ENCODE results near the gene AHNAK. TPM values are rescaled to one million over a fixed set of nuclear protein-coding genes. Genes with fewer than 3 reads are reported as not detected.
A peak's percentile ranks its signal among the peaks of the same experiment; 100 is the strongest.
"Not testable (repeated sequence)": the region's sequence is repeated elsewhere in the genome, so short reads cannot be mapped to it uniquely, and the experiment has no call there.

AHNAK gene
- total RNA-seq, 4 donors from 2014 or later: 1,278 to 2,374 (median 1,866) TPM

DNA sequence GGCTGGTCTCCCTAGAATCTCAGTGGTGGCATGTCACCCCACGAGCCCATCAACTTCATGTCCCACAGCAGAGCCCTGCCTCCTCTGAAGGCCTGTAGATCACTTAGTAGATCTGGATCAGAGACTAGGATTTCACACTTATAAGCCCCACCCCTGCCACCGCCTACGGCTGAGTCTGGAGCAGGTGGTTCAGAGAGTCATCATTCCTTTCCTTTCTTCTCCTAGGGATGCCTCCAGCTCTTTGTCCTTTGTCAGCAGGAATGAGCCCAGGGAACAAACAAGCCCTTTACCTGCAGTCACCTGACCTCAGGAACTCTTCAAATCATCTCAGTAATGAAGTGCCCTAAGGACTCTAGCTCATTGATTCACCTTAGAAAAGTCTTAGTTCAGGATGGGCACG lies 90.0 kb downstream of the AHNAK start:
- DNase-seq (ENCODE audit: extremely low spot score): no peak
- Histone ChIP-seq H3K36me3 (no peaks in the 10 kb centered on the region), H3K4me3 (no peak overlapping the region), H3K27me3 (no peaks in the 10 kb centered on the region), H3K27ac (replicated peaks in 1 of 4) (peak overlapping the region in 1 of 4 donors; percentile 50), H3K9me3 (no peaks in the 10 kb centered on the region), H3K4me1 (peaks cover 0 to 25% (median 17%) of the 10 kb centered on the region in 4 donors)
- intact Hi-C loops (cut with DNase I): no loop called here
- 94% methylated on average over 4 of the region's 4 CpGs for whole genome bisulfite sequencing
- TF ChIP-seq, protein P1, sequence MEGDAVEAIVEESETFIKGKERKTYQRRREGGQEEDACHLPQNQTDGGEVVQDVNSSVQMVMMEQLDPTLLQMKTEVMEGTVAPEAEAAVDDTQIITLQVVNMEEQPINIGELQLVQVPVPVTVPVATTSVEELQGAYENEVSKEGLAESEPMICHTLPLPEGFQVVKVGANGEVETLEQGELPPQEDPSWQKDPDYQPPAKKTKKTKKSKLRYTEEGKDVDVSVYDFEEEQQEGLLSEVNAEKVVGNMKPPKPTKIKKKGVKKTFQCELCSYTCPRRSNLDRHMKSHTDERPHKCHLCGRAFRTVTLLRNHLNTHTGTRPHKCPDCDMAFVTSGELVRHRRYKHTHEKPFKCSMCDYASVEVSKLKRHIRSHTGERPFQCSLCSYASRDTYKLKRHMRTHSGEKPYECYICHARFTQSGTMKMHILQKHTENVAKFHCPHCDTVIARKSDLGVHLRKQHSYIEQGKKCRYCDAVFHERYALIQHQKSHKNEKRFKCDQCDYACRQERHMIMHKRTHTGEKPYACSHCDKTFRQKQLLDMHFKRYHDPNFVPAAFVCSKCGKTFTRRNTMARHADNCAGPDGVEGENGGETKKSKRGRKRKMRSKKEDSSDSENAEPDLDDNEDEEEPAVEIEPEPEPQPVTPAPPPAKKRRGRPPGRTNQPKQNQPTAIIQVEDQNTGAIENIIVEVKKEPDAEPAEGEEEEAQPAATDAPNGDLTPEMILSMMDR (IDR thresholded peaks at IDR 0.05): no peak
- TF ChIP-seq EP300 (IDR thresholded peaks at IDR 0.05) (no peak), POLR2AphosphoS5 (IDR thresholded peaks at IDR 0.05) (no peak), POLR2A (IDR thresholded peaks at IDR 0.05; ENCODE audit: low read depth) (no peak)

DNA sequence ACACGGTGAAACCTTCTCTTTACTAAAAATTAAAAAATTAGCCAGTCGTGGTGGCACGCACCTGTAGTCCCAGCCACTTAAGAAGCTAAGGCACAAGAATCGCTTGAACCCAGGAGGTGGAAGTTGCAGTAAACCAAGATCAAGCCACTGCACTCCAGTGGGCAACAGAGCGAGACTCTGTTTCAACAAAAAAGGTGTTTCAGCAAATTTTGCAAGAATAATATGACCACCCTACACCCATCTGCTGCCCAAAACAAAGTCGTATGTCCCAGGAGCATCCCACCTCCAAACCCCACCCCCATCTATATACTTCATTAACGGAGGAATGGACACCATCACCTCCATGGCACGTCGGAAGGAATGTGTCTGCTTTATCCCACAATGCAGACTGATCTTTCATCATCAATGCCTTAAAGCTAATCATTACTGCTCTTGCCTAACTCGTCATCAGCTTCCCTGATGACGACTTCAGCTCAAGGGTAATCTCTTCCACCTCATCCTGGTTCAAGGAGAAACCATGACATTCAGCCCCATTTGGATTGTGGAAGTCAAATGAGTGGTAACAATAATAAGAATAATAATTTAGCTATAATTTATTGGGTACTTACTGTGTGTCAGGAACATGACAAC lies 93.7 kb downstream of the AHNAK start:
- intact Hi-C loops (cut with DNase I): no loop called here
- Histone ChIP-seq H3K27ac (replicated peaks in 1 of 4) (no peak overlapping the region), H3K9me3 (no peaks in the 10 kb centered on the region), H3K27me3 (no peaks in the 10 kb centered on the region), H3K4me1 (peaks cover 0 to 17% (median 4%) of the 10 kb centered on the region in 4 donors), H3K36me3 (no peaks in the 10 kb centered on the region), H3K4me3 (no peak overlapping the region)
- DNase-seq (ENCODE audit: extremely low spot score): no peak
- WGBS: 99% methylated on average over 11 of the region's 11 CpGs
- TF ChIP-seq POLR2AphosphoS5 (IDR thresholded peaks at IDR 0.05): no peak

DNA sequence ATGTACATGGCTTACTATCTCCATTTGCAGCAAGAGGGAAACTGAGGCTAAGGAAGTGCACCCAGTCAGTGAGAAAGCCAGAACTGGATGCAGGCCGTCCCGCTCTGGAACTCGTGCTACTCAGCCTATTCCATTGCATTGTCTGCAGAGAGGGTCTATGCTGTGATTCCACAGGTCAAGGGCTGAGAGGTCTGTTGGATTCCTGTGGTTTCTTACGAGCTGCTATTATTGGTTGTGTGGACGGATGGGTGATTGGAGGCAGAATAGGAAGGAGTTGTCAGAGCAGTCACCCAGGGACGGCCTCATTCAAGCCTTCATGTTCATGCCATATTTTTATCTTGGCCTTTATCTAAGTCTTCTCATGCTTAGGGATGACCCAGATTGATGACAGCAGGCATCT lies 94.3 kb downstream of the AHNAK start:
- no peak for DNase-seq (ENCODE audit: extremely low spot score)
- WGBS: 96% methylated on average over 6 of the region's 6 CpGs
- TF ChIP-seq, protein P1 (IDR thresholded peaks at IDR 0.05): no peak
- TF ChIP-seq POLR2AphosphoS5 (IDR thresholded peaks at IDR 0.05) (no peak), EP300 (IDR thresholded peaks at IDR 0.05) (no peak), POLR2A (IDR thresholded peaks at IDR 0.05; ENCODE audit: low read depth) (no peak)
- intact Hi-C loops (cut with DNase I): no loop called here
- H3K27me3 ChIP-seq: no peaks in the 10 kb centered on the region
- no peaks in the 10 kb centered on the region for H3K9me3 ChIP-seq
- H3K4me3 ChIP-seq: no peak overlapping the region
- no peaks in the 10 kb centered on the region for H3K36me3 ChIP-seq
- no peak overlapping the region for H3K27ac ChIP-seq (replicated peaks in 1 of 4)
- H3K4me1 ChIP-seq: peaks cover 0 to 10% (median under 1%) of the 10 kb centered on the region in 4 donors

DNA sequence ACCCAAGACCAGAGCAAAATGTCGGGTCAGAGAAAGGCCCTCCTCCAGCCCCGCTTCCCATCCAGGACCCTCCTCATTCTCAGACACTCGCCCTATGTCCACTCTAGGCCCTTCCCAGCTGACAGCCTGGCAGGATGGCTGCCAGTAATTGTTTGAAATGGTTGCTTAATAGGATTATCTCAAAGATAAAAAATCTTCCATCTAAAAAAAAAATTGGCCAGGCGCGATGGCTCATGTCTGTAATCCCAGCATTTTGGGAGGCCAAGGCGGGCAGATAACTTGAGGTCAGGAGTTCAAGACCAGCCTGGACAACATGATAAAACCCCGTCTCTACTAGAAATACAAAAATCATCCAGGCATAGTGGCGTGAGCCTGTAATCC lies 95.4 kb downstream of the AHNAK start:
- H3K27me3 ChIP-seq: no peaks in the 10 kb centered on the region
- peaks cover 4 to 18% (median 9%) of the 10 kb centered on the region in 4 donors for H3K4me1 ChIP-seq
- intact Hi-C loops (cut with DNase I): no loop called here
- TF ChIP-seq POLR2AphosphoS5 (IDR thresholded peaks at IDR 0.05): no peak
- no peak for TF ChIP-seq POLR2A (IDR thresholded peaks at IDR 0.05; ENCODE audit: low read depth)
- TF ChIP-seq, protein P1 (IDR thresholded peaks at IDR 0.05): no peak
- no peak for TF ChIP-seq EP300 (IDR thresholded peaks at IDR 0.05)
- WGBS: 83% methylated on average over 8 of the region's 8 CpGs
- H3K36me3 ChIP-seq: no peaks in the 10 kb centered on the region
- H3K9me3 ChIP-seq: no peaks in the 10 kb centered on the region
- no peak overlapping the region for H3K4me3 ChIP-seq
- H3K27ac ChIP-seq (replicated peaks in 1 of 4): no peak overlapping the region
- DNase-seq (ENCODE audit: extremely low spot score): no peak

DNA sequence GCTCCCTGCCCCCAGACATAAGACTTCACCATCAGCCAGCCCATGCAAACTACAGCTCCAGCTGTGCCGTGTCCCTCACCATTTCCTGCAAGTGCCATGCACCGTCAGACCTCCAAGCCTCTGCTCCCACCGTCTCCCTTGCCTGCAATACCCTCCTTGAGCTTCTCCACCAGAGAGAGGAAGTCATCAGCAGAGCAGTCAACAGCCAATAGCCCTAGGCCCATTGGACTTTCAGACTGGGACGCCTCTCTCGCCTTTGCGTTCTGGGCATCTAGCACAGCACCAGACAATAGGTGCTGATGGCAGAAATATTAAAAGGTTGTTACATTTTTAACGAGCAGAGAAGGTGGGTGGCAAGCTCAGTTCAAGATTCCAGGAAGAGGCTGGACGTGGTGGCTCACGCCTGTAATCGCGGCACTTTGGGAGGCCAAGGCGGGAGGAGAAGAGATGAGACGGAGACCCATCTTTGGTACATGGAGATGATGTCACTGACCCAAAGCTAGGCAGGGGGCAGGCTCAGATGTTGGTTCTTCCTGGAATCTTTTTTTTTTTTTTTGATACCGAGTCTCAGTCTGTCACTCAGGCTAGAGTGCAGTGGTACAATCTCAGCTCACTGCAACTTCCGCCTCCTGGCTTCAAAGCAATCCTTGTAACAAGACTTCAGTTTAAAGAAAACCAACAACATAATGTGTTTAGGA lies 95.9 kb downstream of the AHNAK start:
- H3K27me3 ChIP-seq: no peaks in the 10 kb centered on the region
- H3K36me3 ChIP-seq: no peaks in the 10 kb centered on the region
- 93% methylated on average over 15 of the region's 15 CpGs for WGBS
- no peak for DNase-seq (ENCODE audit: extremely low spot score)
- no peaks in the 10 kb centered on the region for H3K9me3 ChIP-seq
- no peak overlapping the region for H3K4me3 ChIP-seq
- H3K27ac ChIP-seq (replicated peaks in 1 of 4): no peak overlapping the region
- TF ChIP-seq EP300 (IDR thresholded peaks at IDR 0.05): no peak
- TF ChIP-seq POLR2A (IDR thresholded peaks at IDR 0.05; ENCODE audit: low read depth): no peak
- TF ChIP-seq POLR2AphosphoS5 (IDR thresholded peaks at IDR 0.05): no peak
- TF ChIP-seq, protein P1 (IDR thresholded peaks at IDR 0.05): no peak
- intact Hi-C loops (cut with DNase I): no loop called here
- peaks cover 10 to 23% (median 15%) of the 10 kb centered on the region in 4 donors for H3K4me1 ChIP-seq

DNA sequence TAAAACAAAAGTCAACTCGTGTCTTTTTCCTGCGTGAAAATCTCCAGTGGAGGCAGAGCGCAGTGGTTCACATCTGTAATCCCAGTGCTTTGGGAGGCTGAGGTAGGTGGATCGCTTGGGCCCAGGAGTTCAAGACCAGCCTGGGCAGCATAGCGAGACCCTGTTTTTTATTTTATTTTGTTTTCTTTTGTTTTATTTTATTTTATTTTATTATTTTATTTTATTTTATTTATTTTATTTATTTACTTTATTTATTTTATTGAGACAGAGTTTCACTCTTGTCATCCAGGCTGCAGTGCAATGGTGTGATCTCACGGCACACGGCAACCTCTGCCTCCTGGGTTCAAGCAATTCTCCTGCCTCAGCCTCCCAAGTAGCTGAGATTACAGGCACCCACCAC lies 96.7 kb downstream of the AHNAK start:
- H3K27me3 ChIP-seq; H3K9me3 ChIP-seq; H3K4me3 ChIP-seq; intact Hi-C loops (cut with DNase I); H3K36me3 ChIP-seq; DNase-seq (ENCODE audit: extremely low spot score): not testable (repeated sequence)
- WGBS: 87% methylated on average over 7 of the region's 7 CpGs
- Histone ChIP-seq H3K27ac (replicated peaks in 1 of 4) (peak overlapping the region in 1 of 4 donors; percentile 47), H3K4me1 (peaks cover 18 to 31% (median 22%) of the 10 kb centered on the region in 4 donors)

Data from esophagus muscularis mucosa (tissue), 4 donors.